HEK293T (cell line): ENCODE results near the gene NEK10.

Experiments
- NFRKB ChIP-seq: fragments of 450-650 bp; IDR thresholded peaks from 2 replicates; pipeline ENCODE4 v1.6.1; 2016; ENCODE audit warnings: mild to moderate bottlenecking, moderate library complexity
- SUZ12 ChIP-seq: fragments of 450-650 bp; IDR thresholded peaks from 2 replicates; pipeline ENCODE4 v1.6.1; 2016; ENCODE audit warnings: mild to moderate bottlenecking
- TARDBP ChIP-seq: fragments of 450-650 bp; IDR thresholded peaks from 2 replicates; pipeline ENCODE4 v1.6.1; 2016

GRCh38 chr3:27342267-27342666 is 26.9 kb downstream of the NEK10 start:
- TF ChIP-seq TARDBP (no peak), NFRKB (no peak), SUZ12 (no peak)
